Measurements from ENCODE around the gene POLR3B.
"Not testable (repeated sequence)": the region's sequence is repeated elsewhere in the genome, so short reads cannot be mapped to it uniquely, and the experiment has no call there.

The POLR3B gene

DNA sequence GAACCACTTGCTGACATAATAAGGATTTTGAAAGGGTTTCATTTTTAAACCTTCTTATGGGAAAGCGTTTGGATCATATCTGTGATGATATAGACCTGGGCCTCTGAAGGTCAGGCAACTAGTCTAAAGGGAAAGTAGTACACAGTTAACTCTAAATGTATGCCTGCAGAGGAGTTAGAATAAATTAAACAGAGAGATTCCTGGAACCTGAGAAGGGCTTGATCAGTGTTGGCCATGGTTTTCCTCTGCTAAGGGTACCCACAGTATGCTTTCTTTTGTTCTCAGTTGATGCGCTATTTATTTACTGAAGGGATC is 14.4 kb upstream of the POLR3B start:
- DNase-seq: no peak

DNA sequence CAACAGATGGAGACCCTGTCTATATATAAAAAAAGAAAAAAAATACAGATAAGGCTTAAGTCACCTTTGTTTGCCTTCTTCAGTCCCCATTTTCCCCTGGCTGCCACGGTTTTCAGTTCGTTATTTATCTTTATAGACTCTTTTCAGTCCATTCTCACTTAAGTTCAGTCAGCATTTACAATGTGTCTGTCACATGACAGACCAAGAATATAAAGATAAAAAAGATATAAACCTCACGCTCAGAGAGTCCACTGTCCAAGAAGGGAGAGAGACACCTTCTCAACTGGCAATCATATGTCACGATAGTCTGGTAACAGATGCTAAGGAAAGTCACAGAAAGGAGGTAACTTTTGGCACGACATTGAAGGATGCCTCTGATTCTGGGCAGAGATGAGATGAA is 13.4 kb upstream of the POLR3B start:
- no peak for DNase-seq

DNA sequence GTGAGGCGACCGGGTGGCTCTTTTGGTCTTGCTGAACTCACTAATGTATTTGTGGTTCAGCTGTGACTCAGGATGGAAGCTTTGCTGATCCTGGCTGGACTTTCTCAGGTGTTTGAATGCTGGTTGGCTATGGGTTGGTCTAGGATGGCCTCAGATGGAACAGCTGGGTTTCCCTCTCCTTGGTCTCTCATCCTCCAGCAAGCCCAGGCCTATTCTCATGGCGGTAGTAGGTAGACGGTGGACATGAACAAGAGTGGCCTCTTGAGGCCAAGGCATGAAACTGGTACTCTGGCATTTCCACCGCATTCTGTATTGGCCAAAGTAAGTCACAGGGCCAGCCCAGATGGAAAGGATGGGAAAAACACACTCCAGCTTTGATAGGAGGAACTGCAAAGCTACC is 11.8 kb upstream of the POLR3B start:
- DNase-seq: peak; percentile 65

DNA sequence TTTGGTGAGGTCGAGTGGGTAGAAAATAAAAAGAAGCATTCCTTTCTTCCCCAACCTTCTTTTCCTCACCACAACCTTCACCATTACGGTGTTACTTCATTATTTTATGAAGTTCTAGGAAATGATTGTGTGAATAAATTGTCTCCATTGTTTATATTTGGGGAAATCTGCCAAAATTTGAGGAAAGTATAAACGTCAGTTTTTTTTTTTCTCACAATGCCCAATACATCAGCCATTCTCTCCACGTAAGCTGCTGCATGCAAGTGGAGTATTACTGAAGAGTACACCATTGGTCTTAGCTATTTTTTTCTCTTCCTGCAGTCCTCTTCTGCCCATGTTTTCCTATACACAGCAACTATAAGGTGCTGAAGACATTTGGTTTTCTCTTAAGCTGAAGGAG is 9.1 kb upstream of the POLR3B start:
- no peak for DNase-seq

DNA sequence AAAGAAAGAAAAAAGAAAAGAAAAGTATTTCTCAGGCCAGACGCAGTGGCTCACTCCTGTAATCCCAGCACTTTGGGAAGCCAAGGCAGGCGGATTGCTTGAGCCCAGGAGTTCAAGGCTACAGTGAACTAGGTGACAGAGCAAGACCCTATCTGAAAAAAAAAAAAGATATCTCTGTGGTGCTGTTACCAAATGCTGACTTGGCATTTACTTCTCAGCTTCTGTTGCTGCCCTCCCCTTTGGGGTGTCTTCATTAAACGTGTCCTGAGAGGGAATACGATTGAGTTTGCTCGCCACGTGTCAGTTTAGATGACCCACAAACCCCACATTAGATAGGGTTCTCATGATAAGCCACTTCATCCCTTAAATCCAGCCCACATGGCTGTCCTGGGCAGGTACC is 4.4 kb upstream of the POLR3B start:
- no peak for DNase-seq

DNA sequence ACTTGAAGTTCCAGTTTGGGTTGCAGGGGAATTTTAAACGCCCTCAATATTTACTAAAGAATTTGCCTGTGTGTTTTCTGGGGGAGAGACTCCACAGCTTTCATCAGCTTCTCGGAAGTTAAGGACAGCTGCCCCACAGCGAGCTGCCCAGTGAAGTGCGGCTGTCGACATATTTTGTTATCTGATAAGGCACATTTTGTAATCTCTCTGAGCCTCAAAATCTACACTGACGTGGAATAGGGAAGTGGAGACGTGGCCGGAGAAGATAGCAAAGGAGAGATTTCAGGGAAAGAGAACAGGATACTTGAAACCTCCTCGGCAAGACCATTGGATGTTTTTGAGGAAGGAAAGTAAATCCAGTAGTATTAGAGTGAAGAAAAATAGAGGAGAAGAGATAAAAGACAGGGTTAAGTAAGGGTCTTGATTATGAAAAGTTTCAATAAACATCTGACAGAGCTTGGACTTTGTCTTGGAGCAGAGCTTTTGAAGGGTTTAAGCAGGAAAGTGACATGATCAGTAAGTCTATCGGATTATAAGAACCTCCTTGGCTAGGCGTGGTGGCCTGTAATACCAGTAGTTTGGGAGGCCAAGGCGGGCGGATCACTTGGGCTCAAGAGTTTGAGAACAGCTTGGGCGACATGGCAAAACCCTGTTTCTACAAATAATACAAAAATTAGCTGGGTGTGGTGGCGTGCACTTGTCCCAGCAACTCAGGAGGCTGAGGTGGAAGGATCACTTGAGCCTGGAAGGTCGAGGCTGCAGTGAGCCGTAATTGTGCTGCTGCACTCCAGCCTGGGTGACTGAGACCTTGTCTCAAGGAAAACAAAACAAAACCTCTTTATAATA is 1.1 kb downstream of the POLR3B start:
- DNase-seq: no peak

DNA sequence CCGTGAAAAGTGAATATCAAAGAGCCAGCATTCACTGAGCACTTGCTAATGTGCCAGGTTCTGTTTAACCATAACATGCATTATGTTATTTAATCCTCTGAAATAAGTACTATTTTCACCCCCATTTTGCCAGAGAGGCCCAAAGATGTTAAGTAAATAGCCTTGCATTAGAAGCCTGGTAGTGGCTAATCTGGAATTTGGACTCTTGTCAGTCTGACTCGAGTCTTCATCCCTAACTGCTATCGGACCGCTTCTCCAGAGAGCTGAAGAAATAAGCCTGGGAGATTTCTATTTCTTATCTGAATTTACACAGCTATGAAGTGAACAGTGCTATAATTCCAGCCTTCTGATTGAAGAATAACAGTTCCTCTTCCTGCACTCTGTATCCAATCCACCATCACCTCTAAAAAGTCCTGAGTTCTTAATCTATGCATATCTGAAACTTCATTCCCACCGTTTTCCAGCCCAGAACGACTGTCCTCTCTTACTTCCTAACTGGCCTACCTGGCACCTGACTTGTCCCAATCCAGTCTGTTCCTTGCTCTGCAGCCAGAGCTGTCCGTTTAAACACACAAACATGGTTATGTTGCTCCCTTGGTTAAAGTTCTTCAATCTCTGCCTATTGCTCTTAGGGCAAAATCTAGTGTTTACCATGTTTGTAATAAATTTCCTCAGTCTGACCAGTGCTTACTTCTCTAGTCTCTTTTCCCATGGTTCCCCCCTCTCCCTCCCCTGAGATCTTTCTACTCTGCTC is 2.3 kb downstream of the POLR3B start:
- DNase-seq: no peak

DNA sequence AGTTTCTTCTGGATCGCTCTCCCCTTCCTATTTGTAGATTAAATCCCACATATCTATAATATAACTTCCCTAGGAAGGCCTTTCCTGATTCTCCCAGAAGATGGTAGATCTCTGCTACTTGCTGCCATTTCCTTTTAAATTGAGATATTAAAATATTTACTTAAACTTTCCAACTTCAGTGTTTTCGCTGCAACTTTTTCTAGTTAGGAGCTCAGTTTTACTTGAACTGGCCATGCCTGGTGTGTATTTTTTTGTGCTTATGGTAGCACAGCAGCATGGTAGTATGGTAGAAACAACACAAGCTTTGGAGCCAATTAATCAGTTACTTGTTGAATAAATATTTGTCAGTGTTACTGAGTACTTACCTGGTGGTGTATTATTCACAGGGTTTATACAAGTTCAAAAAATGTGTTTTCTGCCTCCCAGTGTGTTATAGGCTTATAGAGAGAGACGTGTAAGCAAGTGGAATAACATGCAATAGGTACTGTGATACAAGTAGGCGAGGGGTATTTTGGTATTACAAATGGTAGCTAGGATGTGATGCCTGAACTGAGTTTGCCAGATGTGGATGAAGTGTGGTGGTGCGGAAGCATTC is 2.9 kb downstream of the POLR3B start:
- no peak for DNase-seq

DNA sequence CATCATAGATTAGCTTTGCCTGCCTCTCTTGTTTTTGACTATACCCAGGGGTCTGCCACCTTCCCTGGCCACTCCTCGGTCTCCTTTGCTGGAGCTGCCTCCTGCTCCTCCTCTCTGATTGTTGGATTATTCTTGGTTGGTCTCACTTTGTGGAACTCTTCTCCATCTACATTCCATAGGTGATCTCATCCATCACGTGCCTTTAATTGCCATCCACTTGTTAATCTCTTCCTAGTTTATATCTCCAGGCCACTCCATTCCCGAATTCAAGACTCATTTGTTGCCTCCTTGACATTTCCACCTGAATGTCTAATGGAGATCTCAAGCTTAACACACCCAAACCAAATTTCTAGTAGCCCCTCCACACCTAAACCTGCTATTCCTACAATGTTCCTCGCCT is 5.4 kb downstream of the POLR3B start:
- DNase-seq: no peak

DNA sequence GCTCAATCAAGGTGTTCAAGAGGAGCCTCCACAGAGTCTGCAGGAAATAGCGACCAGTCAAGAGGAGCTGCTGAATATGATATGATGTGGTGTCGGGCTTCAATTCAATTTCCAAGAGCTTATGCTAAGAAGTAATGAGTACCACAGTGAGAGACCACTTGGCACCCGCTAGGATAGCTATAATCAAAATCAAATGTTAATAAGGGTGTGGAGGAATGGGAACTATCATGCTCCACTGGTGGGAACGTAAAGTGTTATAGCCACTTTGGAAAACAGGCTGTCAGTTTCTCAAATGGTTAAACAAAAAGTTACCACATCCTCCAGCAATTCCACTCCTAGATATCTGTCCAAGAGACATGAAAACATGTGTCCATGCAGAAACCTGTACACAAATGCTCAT is 6.7 kb downstream of the POLR3B start:
- DNase-seq: no peak

DNA sequence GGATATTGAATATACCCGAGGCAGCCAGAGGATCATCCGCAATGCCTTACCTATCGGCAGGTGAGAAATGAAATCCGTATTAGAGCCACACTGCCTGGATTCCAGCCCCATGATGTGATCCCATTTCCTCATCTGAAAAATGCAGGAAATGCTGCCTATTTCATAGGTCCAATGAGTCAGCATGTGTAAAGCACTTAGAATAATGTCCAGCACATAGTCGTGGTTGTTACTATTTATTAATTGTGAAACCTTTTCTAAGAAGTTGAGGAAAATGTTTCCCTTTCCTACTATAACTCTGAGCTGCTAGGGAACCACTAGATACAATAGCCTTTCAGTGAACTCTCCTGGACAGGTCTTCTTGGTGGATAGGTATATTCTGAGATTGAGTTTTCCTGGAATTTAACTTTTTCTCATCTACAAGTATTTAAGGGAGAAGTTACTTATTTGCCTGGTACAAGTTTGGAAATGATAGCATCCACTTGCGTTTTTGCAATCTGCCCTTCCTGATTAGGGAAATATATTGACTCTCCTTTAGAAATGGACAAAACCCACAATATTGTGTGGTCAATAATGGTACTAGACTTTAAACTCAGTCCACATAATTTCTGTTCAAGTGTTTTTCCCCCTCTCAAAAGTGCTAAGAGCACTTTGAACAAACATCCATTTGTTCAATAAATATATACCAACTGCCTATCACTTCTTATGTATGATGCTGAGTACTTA is 12.2 kb downstream of the POLR3B start:
- no peak for DNase-seq

DNA sequence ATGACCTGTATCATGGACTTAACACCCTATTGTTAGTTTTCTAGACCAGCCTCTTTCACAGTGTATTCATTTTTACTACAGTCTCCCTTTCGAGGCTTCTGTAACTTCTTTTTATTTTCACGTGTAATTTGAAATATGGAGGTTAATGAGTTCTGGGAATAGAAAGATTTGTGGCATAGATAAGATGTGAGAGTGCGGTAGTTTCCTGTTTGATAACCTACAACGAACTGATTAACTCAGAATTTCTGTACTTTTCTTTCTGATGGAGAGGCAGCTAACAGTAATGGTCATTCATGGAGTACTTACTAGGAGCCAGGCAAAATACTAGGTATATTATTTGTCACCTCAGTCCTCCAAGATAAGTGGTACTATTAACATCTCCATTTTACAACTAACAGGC is 21.2 kb downstream of the POLR3B start:
- DNase-seq: no peak

DNA sequence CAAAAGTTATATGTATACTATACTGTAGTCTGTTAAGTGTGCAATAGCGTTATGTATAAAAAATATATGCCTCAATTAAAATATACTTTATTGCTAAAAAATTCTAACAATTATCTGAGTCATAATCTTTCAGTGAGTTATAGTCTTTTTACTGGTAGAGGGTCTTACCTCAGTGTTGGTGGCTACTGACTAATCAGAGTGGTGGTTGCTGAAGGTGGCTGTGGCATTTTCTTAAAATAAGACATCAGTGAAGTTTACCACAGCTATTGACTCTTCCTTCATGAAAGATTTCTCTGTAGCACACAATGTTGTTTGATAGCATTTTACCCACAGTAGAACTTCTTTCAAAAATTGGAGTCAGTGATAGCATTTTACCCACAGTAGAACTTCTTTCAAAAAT is 23.4 kb downstream of the POLR3B start:
- DNase-seq: no peak

DNA sequence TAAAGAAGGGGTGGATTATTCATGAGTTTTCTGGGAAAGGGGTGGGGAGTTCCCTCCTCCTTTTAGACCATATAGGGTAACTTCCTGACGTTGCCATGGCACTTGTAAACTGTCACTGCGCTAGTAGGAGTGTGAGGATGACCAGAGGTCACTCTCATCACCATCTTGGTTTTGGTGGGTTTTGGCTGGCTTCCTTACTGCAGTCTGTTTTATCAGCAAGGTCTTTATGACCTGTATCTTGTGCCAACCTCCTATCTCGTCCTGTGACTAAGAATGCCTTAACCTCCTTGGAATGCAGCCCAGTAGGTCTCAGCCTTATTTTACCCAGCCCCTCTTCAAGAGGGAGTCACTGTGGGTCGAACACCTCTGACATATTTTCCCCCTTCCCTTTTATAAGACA is 24.3 kb downstream of the POLR3B start:
- not testable (repeated sequence) for DNase-seq

DNA sequence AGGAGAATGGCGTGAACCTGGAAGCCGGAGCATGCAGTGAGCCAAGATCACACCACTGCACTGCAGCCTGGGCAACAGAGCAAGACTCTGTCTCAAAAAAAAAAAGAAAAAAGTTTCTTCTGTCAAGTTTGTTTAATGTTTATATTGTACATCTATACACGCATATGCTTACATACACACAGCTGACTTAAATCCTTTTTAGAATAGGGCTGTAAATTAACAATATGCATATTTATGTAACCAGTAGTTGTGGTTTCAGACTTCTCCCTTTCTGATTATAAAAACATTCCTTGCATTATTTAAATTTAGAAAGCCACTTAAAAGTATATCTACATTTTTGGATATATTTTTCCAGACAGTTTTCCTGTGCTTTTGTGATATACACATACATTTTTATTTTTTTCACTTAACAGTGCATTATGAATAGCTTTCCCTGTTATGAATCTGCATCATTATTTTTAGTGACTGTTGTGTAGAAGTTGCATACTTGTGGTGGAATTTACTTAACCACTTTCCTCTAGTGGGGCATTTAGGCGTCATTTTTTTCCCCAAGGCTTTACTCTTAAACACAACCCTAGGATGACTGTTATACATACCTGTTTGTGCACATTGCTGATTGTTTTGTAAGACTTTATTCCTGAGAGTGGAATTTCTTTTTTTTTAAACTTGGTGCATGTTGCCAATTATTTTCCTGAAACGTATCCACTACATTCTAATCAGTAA is 29.4 kb downstream of the POLR3B start:
- DNase-seq: no peak

DNA sequence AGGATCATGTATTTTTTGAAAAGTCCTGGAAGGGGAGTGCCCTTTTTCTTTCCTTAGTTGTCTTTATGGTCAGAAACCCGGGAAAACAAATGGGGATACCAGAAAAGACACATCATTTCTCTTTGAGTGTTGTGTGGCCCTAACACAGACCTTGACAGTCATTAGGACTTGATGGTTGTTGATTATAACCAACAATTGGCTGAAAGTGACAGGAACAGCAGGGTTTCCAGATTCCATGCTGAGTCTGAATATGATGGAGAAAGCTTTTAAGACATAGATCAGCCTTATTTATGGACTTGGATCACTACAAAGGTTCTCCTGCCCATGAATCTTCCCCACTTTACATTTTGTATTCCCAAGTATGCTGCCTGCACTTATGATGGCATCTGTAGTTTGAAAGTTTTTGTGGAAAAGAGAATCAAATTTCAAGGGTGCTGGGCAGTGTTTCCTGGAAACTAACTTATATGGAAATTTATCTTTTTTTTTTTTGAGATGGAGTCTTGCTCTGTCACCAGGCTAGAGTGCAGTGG is 30.4 kb downstream of the POLR3B start:
- peak; percentile 6 for DNase-seq

DNA sequence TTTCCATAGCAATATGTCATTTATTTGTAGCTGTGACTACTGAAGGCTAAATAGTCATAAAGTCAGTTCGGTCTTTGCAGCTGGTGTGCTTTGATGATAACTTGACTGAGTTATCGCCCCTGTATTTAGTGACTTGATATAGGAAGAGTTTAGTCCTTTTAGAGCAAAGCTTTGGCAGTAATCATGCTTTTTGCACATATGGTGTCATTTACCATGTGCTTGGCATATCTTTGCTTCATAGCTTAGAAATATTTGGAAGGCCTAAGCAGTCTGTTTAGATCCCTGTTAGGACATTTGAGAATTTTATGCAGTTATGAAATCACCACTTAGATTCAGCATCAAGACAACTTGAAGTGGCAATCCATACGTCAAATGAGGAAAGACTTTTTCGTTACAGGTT is 31.6 kb downstream of the POLR3B start:
- peak; percentile 24 for DNase-seq

DNA sequence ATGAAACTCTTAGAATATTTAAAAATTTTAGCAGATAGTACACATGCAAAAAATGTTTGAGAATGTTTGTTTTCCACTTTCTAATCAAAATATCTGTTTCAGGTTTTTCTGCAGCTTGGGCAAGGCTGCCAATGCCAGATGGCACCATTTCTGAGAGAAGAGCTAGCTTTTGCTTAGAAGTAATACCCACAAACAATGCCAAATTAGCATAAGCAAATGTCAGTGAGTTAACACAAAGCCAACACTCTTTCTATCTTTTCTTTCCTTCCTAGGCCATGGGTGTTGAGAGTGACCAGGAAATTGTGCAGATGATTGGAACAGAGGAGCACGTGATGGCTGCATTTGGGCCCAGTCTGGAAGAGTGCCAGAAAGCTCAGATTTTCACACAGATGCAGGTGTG is 35.2 kb downstream of the POLR3B start:
- DNase-seq: no peak

DNA sequence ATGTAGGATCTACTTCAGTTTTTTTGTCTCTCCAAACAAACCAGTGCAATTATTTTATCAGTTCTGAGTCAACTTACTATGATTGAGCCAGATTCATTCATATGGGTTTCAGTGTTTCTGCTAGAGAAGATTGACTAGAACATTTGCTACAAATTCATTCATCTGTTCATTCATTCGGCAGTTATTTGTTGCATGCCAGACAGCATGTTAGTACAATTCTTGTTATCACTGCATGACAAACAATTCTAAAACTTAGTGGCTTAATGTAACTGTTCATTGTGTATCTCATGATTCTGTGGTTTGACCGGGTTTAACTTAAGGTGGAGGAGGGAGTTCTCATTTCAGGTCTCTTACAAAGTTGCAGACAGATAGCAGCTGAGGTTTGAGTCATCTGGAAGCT is 52.3 kb downstream of the POLR3B start:
- no peak for DNase-seq

DNA sequence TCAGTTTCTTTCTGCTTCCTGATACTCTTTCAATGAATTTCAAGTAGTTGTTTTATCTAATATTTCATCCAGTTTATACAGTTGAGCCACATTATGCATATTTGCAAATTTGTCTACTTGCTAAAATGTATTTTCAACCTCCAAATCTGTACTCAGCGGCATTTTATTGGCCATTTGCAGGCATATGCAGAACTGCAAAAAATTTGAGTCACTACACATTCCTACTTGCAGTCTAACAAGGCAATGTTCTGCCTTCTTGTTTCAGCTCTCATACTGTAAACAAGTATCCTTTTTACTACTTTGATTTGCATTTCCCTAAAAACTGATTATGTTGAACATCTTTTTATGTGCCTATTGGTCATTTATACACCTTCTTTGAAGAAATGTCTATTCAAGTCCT is 55.0 kb downstream of the POLR3B start:
- DNase-seq: no peak

DNA sequence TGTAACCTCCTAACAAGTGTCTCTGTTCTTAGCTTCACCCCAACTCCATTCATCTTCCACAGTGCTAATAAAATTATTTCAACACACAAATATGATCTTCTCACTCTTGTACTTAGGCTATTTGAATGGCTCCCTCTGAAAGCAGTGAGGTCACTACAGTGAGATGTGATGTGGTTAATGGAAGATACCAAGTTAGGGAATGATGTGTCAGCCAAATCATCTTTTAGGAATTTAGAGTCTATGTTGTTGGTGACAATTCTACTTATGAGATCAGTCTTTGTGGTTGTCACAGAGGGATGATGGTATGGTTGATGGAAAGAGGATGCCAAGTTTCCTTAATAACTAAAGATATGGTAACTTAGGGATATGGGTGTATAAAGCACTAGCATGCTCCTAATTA is 57.6 kb downstream of the POLR3B start:
- no peak for DNase-seq

DNA sequence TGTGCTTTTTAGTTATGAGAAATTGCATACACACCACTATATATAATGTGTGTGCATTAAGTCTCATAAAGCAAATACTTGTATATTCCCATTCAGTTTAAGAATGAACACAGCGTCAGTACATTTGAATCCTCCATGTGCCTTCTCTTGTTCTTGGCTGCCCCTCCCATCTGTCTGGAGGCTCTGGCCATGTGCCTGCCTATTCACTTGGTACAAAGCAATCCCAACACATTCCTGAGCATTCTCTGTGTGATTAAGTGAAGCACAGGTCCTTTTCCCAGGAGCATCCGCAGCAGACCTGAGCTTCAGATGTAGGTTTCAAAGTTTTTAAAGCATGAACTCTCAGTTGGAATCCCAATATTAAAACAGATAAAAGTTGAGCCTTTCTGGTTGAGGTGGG is 58.7 kb downstream of the POLR3B start:
- no peak for DNase-seq
